Gastrocnemius medialis (tissue), 4 donors: Measurements from ENCODE around the gene DPEP3.

Experiments used
- POLR2A ChIP-seq, 2 donors: fragments of 450-650 bp; IDR thresholded peaks; one replicate each; pipeline ENCODE4 v1.6.1; 2017; ENCODE audit warnings: antibody characterized with exemption in 2 of 2, mild to moderate bottlenecking in 2 of 2, moderate library complexity in 2 of 2
- TF ChIP-seq, protein P1 (sequence below), 5 experiments: fragments of 450-650 bp in 3 of 5; fragments of 200-600 bp in 2 of 5; sonication (generic) in 2 of 5; IDR thresholded peaks in 4 of 5; conservative IDR thresholded peaks in 1 of 5; 1 replicate in 4 of 5; 2 replicates in 1 of 5; pipeline ENCODE4 v1.5.1; 2016 to 2019; ENCODE audit warnings: antibody characterized with exemption in 5 of 5, mild to moderate bottlenecking in 3 of 5, moderate library complexity in 3 of 5

DNA sequence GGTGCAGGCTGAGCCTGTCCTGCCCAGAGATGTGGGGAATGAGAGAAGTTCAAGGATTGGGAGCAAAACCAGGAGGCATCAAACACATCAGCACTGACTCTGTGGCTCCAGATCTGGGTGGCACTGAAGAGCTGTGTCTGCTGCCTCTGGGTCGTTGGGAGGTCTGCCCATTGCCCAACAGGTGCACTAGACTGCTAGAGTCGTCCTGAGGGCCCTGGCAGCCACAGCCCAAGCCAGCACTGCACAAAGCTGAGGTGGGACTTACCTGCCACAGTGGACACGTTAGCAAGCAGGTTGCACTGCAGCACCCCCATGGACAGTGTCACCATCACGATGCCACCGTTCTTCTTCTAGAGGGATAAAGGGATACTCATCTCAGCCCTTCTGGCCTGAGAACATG, 3.3 kb downstream of the DPEP3 start:
- TF ChIP-seq, protein P1, sequence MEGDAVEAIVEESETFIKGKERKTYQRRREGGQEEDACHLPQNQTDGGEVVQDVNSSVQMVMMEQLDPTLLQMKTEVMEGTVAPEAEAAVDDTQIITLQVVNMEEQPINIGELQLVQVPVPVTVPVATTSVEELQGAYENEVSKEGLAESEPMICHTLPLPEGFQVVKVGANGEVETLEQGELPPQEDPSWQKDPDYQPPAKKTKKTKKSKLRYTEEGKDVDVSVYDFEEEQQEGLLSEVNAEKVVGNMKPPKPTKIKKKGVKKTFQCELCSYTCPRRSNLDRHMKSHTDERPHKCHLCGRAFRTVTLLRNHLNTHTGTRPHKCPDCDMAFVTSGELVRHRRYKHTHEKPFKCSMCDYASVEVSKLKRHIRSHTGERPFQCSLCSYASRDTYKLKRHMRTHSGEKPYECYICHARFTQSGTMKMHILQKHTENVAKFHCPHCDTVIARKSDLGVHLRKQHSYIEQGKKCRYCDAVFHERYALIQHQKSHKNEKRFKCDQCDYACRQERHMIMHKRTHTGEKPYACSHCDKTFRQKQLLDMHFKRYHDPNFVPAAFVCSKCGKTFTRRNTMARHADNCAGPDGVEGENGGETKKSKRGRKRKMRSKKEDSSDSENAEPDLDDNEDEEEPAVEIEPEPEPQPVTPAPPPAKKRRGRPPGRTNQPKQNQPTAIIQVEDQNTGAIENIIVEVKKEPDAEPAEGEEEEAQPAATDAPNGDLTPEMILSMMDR (IDR thresholded peaks at IDR 0.05 in 4 of 5, conservative IDR thresholded peaks at IDR 0.05 in 1 of 5), result no peak
- TF ChIP-seq POLR2A (IDR thresholded peaks at IDR 0.05), result no peak
